Aorta (tissue), 5 donors: ENCODE measurements around the gene HSPBAP1. TPM values are rescaled to one million over a fixed set of nuclear protein-coding genes. Genes with fewer than 3 reads are reported as not detected.

Experiments
- ATAC-seq: fragments of 200-7000 bp; cut with Tn5 transposase; one replicate; pipeline ENCODE4 v1.9.1; 2022; ENCODE audit warnings: moderate library complexity; ENCODE audit not compliant: low FRiP score
- DNase-seq, 2 donors: peaks; one replicate each; pipeline ENCODE4 v3.0.0-alpha.2; 2020
- H3K27ac ChIP-seq, 2 donors: one replicate each; pipeline ENCODE4 v1.5.1; 2013; ENCODE audit warnings: low read length in 2 of 2, mild to moderate bottlenecking in 2 of 2, moderate library complexity in 2 of 2, control low read depth in 1 of 2, inconsistent platforms in 1 of 2, low read depth in 1 of 2
- H3K27me3 ChIP-seq, 2 donors: one replicate each; pipeline ENCODE4 v1.6.1; 2013; ENCODE audit warnings: control low read depth in 1 of 2, low read length in 1 of 2, mild to moderate bottlenecking in 1 of 2, moderate library complexity in 1 of 2; ENCODE audit not compliant: insufficient read depth in 2 of 2, control insufficient read depth in 1 of 2
- H3K36me3 ChIP-seq, 2 donors: one replicate each; pipeline ENCODE4 v1.6.1; 2013; ENCODE audit warnings: control low read depth in 1 of 2, low read length in 1 of 2, mild to moderate bottlenecking in 1 of 2; ENCODE audit not compliant: insufficient read depth in 2 of 2, control insufficient read depth in 1 of 2
- H3K4me1 ChIP-seq, 2 donors: one replicate each; pipeline ENCODE4 v1.6.1; 2013; ENCODE audit warnings: low read length in 2 of 2, control low read depth in 1 of 2, mild to moderate bottlenecking in 1 of 2, moderate library complexity in 1 of 2; ENCODE audit not compliant: insufficient read depth in 2 of 2, control insufficient read depth in 1 of 2
- H3K4me3 ChIP-seq, 2 donors: one replicate each; pipeline ENCODE4 v1.5.1; 2013; ENCODE audit warnings: low read length in 2 of 2, control low read depth in 1 of 2, mild to moderate bottlenecking in 1 of 2
- H3K9me3 ChIP-seq: one replicate; pipeline ENCODE4 v1.6.1; 2013; ENCODE audit warnings: mild to moderate bottlenecking, low read length; ENCODE audit not compliant: control insufficient read depth
- WGBS, 2 donors: extraction: QIAGEN DNeasy Blood & Tissue Kit; methylation state at CpG; one replicate each; pipeline ENCODE4 v1.1.7; 2013; 5-methylcytosine and 5-hydroxymethylcytosine counted together
- intact Hi-C, 2 donors: fragments of 100-400 bp; cut with DNase I; formaldehyde crosslinking; loops; one replicate each; pipeline versions ENCODE4 v1.14.2 to v1.15.0; 2022
- long read RNA-seq, 2 donors: library from polyadenylated mRNA; unstranded; transcript quantifications; one replicate each; pipeline ENCODE4 v2.0.0, GENCODE V29; 2020 to 2021
- polyA plus RNA-seq, 2 donors: library from polyadenylated mRNA; stranded (reverse); fragments of 200-250 nt; gene quantifications; one replicate each; pipeline ENCODE4 v1.2.3, GENCODE V29; 2013
- total RNA-seq, 2 donors: library from RNA; stranded (reverse); fragmentation: NEBNext Ultra II Directional; extraction: Animal tissue kit (Norgen Biotek cat#: 25700); gene quantifications; one replicate each; pipeline ENCODE4 v1.2.1, GENCODE V29; 2021
- donor health status: healthy with polysubstance abuse.
- donor health status: Bipolar disorder and iron deficiency.
- donor health status: DM: no; HTN: no; CAD: no.
- donor health status: DM: no; HTN: no; CAD: no.
- donor health status: DM: yes; HTN: yes; CAD: no.

Gene HSPBAP1, protein sequence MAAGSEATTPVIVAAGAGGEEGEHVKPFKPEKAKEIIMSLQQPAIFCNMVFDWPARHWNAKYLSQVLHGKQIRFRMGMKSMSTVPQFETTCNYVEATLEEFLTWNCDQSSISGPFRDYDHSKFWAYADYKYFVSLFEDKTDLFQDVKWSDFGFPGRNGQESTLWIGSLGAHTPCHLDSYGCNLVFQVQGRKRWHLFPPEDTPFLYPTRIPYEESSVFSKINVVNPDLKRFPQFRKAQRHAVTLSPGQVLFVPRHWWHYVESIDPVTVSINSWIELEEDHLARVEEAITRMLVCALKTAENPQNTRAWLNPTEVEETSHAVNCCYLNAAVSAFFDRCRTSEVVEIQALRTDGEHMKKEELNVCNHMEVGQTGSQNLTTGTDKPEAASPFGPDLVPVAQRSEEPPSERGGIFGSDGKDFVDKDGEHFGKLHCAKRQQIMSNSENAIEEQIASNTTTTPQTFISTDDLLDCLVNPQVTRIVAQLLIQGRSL
- 10 to 100 TPM in 1 of 2 donors, 1 to 10 TPM in 1; 8.5 to 18.6 TPM for total RNA-seq
- 10 to 100 TPM in 1 of 2 donors, 1 to 10 TPM in 1; 3.5 to 11.7 TPM for polyA plus RNA-seq
- long read RNA-seq, donor 1, transcript HSPBAP1-201 (8 exons, 1,953 nt), result major isoform, 8 of 12 reads
- long read RNA-seq, donor 1, partial matches to known transcripts, result 0 of 12 reads
- long read RNA-seq, donor 1, other reads (novel, unspliced or antisense), result 3 of 12 reads
- long read RNA-seq, donor 2, partial matches to known transcripts, result 0 of 6 reads
- long read RNA-seq, donor 2, other reads (novel, unspliced or antisense), result 3 of 6 reads

DNA sequence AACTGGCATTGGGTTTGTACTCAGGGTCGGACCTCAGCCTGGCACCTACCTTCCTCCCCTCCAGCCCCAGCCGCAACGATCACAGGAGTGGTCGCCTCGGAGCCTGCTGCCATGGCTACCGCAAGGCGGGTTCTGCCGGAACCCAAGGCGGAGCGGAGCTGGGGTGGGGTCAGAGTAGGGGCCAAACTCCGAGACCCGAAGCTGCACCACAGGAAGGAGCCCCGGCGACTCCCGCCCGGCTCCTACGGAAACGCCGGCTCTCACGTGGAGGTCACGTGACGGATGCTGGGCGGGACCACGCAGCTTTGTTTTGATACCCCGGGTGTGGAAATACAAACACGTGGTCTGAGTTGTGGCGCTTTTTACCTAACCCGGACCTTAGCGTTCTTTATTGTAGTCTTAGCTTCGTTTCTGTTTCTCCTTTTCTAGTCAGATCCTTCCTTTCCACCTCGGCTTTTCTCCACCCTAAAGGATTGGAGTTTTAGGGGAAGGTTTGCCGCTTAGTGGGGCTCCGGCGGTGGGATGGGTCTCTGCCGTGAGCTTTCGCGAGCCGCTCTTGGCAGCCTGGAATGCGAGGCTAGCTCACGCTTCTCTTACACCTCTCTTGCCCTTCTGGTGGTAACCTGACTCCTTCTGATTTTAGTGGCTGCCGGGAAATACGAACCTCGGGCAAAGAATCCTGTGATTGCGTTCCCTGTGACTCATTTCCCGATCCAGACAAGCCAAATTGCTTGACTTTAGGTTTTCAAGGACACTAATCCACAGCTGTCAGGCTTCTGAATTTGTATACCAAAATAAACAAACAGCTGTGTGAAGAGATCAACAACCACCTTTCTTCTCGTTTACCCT is at the start of gene HSPBAP1:
Gene HSPBAP1 (minus strand): TSS at position 264 of the 849 bp plus-strand sequence. CDS start 151 bp downstream, at position 113.
- H3K27ac ChIP-seq, result peak within 1 kb of the TSS; percentile 81 to 94
- WGBS, 2 donors, result 0% methylated on average over 46 of the region's 46 CpGs
- peak; percentile 92 for ATAC-seq

DNA sequence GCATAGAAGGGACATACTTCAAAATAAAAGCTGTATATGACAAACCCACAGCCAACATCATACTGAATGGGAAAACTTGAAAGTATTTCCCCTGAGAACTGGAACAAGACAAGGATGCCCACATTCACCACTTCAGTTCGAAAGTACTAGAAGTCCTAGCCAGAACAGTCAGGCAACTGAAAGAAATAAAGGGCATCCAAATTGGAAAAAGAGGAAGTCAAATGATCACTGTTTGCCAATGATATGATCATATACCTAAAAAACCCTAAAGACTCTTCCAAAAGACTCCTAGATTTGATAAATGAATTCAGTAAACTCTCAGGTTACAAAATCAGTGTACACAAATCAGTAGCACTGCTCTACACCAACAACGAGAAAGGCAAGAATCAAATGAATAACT is 42.0 kb upstream of the HSPBAP1 start:
- WGBS, 2 donors, result 86 to 98% methylated on average over 2 of the region's 2 CpGs
- intact Hi-C loops, result no loop called here
- Histone ChIP-seq H3K4me1 (no peaks in the 10 kb centered on the region), H3K4me3 (no peak overlapping the region), H3K27me3 (no peaks in the 10 kb centered on the region), H3K27ac (no peak overlapping the region), H3K36me3 (no peaks in the 10 kb centered on the region), H3K9me3 (no peaks in the 10 kb centered on the region)
- no peak for DNase-seq
- ATAC-seq, result no peak

More for the DNA sequence above, at the start of gene HSPBAP1:
- Histone ChIP-seq H3K9me3 (no peaks in the 10 kb centered on the region), H3K4me3 (peak within 1 kb of the TSS; percentile 85), H3K27me3 (peaks cover 0 to 1% of the 10 kb centered on the region in 2 donors), H3K4me1 (no peaks in the 10 kb centered on the region), H3K36me3 (no peaks in the 10 kb centered on the region)
- intact Hi-C loops, result no loop called here
- DNase-seq, result peak; percentile 96 to 97

DNA sequence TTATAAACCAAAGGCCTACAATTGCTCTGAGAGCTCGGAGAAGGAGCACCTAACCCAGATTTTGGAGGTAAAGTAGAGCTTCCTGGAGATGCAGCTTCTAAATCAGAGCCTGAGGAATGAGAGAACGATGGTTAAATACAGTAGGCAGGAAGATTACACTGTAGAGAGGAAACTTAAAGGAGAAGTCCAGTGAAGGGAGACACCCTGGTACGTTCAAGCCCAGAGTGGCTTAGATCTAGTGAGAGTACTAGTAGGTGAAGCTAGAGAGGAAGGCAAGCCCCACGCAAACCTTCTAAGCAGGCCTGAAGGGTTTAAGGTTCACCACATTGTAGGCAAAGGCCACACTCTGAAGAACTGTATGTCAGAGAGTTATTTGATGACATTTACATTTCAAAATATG is 34.6 kb upstream of the HSPBAP1 start:
- peaks cover 2 to 3% of the 10 kb centered on the region in 2 donors for H3K36me3 ChIP-seq
- no peaks in the 10 kb centered on the region for H3K9me3 ChIP-seq
- H3K27me3 ChIP-seq, result no peaks in the 10 kb centered on the region
- ATAC-seq (no peak), DNase-seq (no peak)
- no peak overlapping the region for H3K27ac ChIP-seq
- H3K4me1 ChIP-seq, result no peaks in the 10 kb centered on the region
- intact Hi-C loops, result no loop called here
- no peak overlapping the region for H3K4me3 ChIP-seq
- WGBS, 2 donors, result 95 to 96% methylated on average over 4 of the region's 4 CpGs

DNA sequence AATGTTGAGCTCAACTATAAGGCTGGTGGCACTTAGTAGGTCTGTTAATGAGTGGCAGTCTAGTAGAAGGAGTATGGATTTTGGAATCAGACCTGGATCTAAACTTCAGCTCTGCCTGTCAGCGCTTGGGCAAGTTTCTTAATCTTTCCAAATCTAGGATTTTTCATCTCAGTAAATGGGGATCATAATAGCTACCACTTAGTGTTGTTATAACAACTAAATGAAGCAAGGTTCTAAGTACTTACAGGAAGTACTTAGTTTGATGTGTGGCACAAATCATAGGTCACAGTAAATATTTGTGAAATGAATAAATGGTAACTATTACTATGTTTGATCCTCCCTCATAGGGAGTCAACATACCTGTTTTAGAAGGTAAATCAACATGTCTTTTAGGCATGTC is 32.6 kb upstream of the HSPBAP1 start:
- 97% methylated on average over 1 of the region's 1 CpG for WGBS, 2 donors
- Histone ChIP-seq H3K9me3 (no peaks in the 10 kb centered on the region), H3K27me3 (no peaks in the 10 kb centered on the region), H3K27ac (no peak overlapping the region), H3K4me3 (no peak overlapping the region), H3K4me1 (no peaks in the 10 kb centered on the region), H3K36me3 (peaks cover 2 to 3% of the 10 kb centered on the region in 2 donors)
- ATAC-seq, result no peak
- DNase-seq, result no peak
- intact Hi-C loops, result no loop called here

DNA sequence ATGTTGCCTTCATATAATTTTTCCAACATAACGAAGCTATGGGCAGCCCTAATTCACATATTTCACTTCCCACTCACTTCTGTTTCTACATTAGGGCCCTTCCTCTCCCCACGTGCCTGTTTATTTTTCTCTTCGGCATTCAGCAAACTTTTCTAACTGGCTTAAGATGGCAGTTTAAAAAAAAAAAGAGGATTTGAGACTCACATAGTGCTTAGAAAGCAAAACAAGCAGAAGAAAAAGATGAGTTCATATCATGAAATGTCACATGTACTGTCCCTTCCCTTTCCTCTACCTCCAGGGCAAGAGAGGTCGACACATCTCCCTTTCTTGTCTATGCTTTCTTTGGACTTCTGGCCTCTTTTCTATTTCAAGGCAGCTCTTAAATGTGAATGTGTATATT is 31.8 kb upstream of the HSPBAP1 start:
- WGBS, 2 donors, result 79 to 80% methylated on average over 4 of the region's 4 CpGs

DNA sequence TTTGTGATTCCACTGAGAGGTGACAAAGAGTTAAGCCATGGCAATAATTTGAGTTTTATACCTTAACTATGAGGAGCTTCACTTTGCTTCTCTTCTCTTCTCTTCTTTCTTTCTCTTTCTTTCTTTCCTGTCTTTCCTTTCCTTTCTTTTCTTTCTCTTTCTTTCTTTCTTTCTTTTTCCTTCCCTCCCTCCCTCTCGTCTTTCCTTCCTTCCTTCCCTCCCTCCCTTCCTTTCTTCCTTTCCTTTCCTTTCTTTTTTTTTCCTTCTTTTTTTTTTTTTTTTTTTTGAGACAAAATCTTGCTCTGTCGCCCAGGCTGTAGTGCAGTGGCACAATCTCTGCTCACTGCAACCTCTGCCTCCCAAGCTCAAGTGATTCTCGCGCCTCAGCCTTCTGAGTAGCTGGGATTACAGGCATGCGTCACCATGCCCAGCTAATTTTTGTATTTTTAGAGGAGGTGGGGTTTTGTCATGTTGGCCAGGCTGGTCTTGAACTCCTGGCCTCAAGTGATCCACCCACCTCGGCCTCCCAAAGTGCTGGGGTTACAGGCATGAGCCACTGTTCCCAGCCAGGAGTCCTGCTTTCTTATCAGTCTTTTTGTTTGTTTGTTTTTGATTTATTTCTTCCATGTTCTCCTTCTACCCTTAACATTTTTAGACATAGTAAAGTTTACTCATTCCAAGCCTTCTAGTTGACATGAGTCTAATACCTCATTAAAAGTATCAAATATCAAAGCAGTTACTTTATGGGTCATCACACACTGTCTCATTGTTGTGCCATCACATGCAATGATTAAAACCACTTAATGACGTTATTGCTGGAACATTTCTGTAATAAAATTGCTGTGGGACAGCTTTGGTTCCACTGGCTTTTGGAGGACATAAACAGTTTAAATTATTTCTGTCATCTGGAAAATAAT is 31.1 kb upstream of the HSPBAP1 start:
- Histone ChIP-seq H3K27ac (no peak overlapping the region), H3K27me3 (no peaks in the 10 kb centered on the region), H3K4me3 (no peak overlapping the region), H3K4me1 (no peaks in the 10 kb centered on the region), H3K9me3 (no peaks in the 10 kb centered on the region), H3K36me3 (peaks cover 3 to 4% of the 10 kb centered on the region in 2 donors)
- 93 to 94% methylated on average over 7 of the region's 7 CpGs for WGBS, 2 donors
- no peak for DNase-seq
- intact Hi-C loops, result no loop called here
- no peak for ATAC-seq

More for the DNA sequence above, 31.8 kb upstream of the HSPBAP1 start:
- no peak overlapping the region for H3K27ac ChIP-seq
- peaks cover 3 to 4% of the 10 kb centered on the region in 2 donors for H3K36me3 ChIP-seq
- H3K4me3 ChIP-seq, result no peak overlapping the region
- intact Hi-C loops, result no loop called here
- H3K4me1 ChIP-seq, result no peaks in the 10 kb centered on the region
- H3K9me3 ChIP-seq, result no peaks in the 10 kb centered on the region
- H3K27me3 ChIP-seq, result no peaks in the 10 kb centered on the region
- DNase-seq, result no peak
- ATAC-seq, result no peak

DNA sequence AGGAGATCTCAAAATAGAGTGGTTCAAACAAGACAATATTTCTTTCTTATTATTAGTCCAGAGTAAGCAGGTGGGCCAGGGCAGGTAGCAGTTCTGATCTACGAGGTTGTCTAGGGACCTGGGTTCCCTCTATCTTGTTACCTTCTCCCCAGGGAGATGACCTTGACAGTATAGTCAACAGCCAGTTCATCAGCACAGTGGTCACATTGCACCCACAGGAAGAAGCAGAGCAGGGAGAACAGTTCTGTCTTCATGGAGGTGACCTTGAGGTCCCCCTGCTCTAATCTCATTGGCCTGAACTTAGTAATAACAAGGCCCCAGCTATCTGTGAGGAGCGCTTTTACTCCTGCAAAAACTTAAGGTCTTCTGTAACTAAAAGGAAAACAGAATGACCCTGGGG is 23.0 kb upstream of the HSPBAP1 start:
- Histone ChIP-seq H3K27ac (no peak overlapping the region), H3K9me3 (no peaks in the 10 kb centered on the region), H3K4me3 (no peak overlapping the region), H3K27me3 (no peaks in the 10 kb centered on the region), H3K4me1 (no peaks in the 10 kb centered on the region), H3K36me3 (peaks cover 0 to 2% of the 10 kb centered on the region in 2 donors)
- WGBS, 2 donors, result 93 to 95% methylated on average over 2 of the region's 2 CpGs
- no peak for ATAC-seq
- no peak for DNase-seq
- intact Hi-C loops, result no loop called here

DNA sequence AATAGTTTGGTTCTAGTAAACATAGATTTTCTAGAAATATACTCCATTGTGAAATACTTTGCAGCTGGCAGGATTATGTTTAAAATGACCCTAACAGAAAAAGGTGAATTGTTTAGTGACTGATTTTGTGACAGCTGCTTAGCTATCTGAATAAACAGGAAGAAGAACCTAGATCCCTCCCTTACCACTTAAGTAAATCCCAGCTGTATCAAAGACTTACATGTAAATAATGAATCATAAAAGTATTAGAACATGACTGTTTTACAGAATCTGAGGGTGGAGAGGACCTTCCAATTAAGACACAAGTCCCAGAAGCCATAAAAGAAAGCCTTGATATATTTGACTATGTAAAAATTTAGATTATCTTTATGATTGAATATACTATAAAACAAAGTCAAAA is 17.1 kb upstream of the HSPBAP1 start:
- DNase-seq (no peak), ATAC-seq (no peak)
- no peak overlapping the region for H3K27ac ChIP-seq
- H3K4me3 ChIP-seq, result no peak overlapping the region
- intact Hi-C loops, result no loop called here
- no peaks in the 10 kb centered on the region for H3K4me1 ChIP-seq
- H3K36me3 ChIP-seq, result no peaks in the 10 kb centered on the region
- no peaks in the 10 kb centered on the region for H3K27me3 ChIP-seq
- no peaks in the 10 kb centered on the region for H3K9me3 ChIP-seq
